ENCODE measurements around the gene PPT2.
"Not testable (repeated sequence)": the region's sequence is repeated elsewhere in the genome, so short reads cannot be mapped to it uniquely, and the experiment has no call there.

PPT2 gene

GRCh38 chr6:32190054-32190851 lies 36.3 kb downstream of the PPT2 start, which contains the start of gene PBX2:
Gene PBX2 (minus strand): TSS chr6:32190202. CDS start chr6:32189915, 287 bp downstream.
- H3K9me3 ChIP-seq (ENCODE audit: severe bottlenecking) = no peaks in the 10 kb centered on the region
- H3K27me3 ChIP-seq (ENCODE audit: insufficient read depth, poor library complexity, severe bottlenecking) = no peaks in the 10 kb centered on the region
- peak within 1 kb of the TSS; percentile 81 for H3K27ac ChIP-seq (ENCODE audit: poor library complexity, severe bottlenecking)
- TF ChIP-seq, protein P1, sequence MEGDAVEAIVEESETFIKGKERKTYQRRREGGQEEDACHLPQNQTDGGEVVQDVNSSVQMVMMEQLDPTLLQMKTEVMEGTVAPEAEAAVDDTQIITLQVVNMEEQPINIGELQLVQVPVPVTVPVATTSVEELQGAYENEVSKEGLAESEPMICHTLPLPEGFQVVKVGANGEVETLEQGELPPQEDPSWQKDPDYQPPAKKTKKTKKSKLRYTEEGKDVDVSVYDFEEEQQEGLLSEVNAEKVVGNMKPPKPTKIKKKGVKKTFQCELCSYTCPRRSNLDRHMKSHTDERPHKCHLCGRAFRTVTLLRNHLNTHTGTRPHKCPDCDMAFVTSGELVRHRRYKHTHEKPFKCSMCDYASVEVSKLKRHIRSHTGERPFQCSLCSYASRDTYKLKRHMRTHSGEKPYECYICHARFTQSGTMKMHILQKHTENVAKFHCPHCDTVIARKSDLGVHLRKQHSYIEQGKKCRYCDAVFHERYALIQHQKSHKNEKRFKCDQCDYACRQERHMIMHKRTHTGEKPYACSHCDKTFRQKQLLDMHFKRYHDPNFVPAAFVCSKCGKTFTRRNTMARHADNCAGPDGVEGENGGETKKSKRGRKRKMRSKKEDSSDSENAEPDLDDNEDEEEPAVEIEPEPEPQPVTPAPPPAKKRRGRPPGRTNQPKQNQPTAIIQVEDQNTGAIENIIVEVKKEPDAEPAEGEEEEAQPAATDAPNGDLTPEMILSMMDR (IDR thresholded peaks at IDR 0.05; ENCODE audit: poor library complexity, severe bottlenecking) = no peak
- DNase-seq (ENCODE audit: low spot score) (no peak), ATAC-seq (ENCODE audit: low read depth) (peak; percentile 56)
- peaks cover 11% of the 10 kb centered on the region for H3K4me1 ChIP-seq (ENCODE audit: insufficient read depth, poor library complexity, severe bottlenecking)
- H3K4me3 ChIP-seq (ENCODE audit: severe bottlenecking) = peak within 1 kb of the TSS; percentile 70
- peaks cover 18% of the 10 kb centered on the region for H3K36me3 ChIP-seq (ENCODE audit: low read depth)

- H3K27ac ChIP-seq (ENCODE audit: poor library complexity, severe bottlenecking) = peak overlapping the region; percentile 81
- H3K36me3 ChIP-seq (ENCODE audit: low read depth) = peaks cover 18% of the 10 kb centered on the region
- TF ChIP-seq, protein P1 (IDR thresholded peaks at IDR 0.05; ENCODE audit: poor library complexity, severe bottlenecking) = no peak
- no peaks in the 10 kb centered on the region for H3K27me3 ChIP-seq (ENCODE audit: insufficient read depth, poor library complexity, severe bottlenecking)
- no peak for ATAC-seq (ENCODE audit: low read depth)
- no peak for DNase-seq (ENCODE audit: low spot score)
- H3K9me3 ChIP-seq (ENCODE audit: severe bottlenecking) = no peaks in the 10 kb centered on the region
- H3K4me3 ChIP-seq (ENCODE audit: severe bottlenecking) = no peak overlapping the region
- peaks cover 11% of the 10 kb centered on the region for H3K4me1 ChIP-seq (ENCODE audit: insufficient read depth, poor library complexity, severe bottlenecking)
These were observed 37.2 kb downstream of the PPT2 start for GRCh38 chr6:32190911-32191677.

GRCh38 chr6:32191696-32192607 lies 38.0 kb downstream of the PPT2 start:
- H3K27me3 ChIP-seq (ENCODE audit: insufficient read depth, poor library complexity, severe bottlenecking) = no peaks in the 10 kb centered on the region
- H3K4me3 ChIP-seq (ENCODE audit: severe bottlenecking) = no peak overlapping the region
- H3K27ac ChIP-seq (ENCODE audit: poor library complexity, severe bottlenecking) = peak overlapping the region; percentile 81
- DNase-seq (ENCODE audit: low spot score) (no peak), ATAC-seq (ENCODE audit: low read depth) (no peak)
- peaks cover 14% of the 10 kb centered on the region for H3K36me3 ChIP-seq (ENCODE audit: low read depth)
- H3K9me3 ChIP-seq (ENCODE audit: severe bottlenecking) = no peaks in the 10 kb centered on the region
- TF ChIP-seq, protein P1 (IDR thresholded peaks at IDR 0.05; ENCODE audit: poor library complexity, severe bottlenecking) = no peak
- H3K4me1 ChIP-seq (ENCODE audit: insufficient read depth, poor library complexity, severe bottlenecking) = peaks cover 11% of the 10 kb centered on the region

DNA sequence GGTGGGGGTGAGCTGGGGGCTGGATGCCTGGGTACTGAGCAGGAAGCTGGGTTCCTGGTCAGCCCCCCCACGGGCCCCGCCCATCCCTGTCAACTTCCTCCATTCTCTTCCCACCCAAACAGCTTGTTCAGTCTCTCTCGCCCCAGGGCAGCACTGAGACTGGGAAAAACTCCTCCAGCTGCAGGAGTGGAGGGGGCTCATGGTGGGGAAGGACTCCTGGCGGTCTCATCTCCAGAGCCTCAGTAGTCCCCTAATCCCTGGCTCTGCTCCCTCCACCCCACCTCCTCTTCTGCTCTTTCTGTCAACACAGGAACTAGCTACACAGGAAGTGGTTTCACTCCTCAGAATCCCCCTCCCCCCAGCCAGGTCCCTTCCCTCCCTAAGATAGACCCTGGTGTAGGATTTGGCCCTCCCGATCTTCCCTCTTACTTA lies 38.7 kb downstream of the PPT2 start, which contains the start of gene GPSM3:
GPSM3 (minus strand) TSS at position 36 of the 432 bp plus-strand sequence. CDS start 130 bp downstream, outside the sequence.
- peak within 1 kb of the TSS; percentile 81 for H3K27ac ChIP-seq (ENCODE audit: poor library complexity, severe bottlenecking)
- peaks cover 11% of the 10 kb centered on the region for H3K4me1 ChIP-seq (ENCODE audit: insufficient read depth, poor library complexity, severe bottlenecking)
- H3K4me3 ChIP-seq (ENCODE audit: severe bottlenecking) = no peak within 1 kb of the TSS

GRCh38 chr6:32193096-32193495 lies 39.2 kb downstream of the PPT2 start:
- H3K4me3 ChIP-seq (ENCODE audit: severe bottlenecking); DNase-seq (ENCODE audit: low spot score); H3K27me3 ChIP-seq (ENCODE audit: insufficient read depth, poor library complexity, severe bottlenecking); ATAC-seq (ENCODE audit: low read depth); H3K36me3 ChIP-seq (ENCODE audit: low read depth); H3K9me3 ChIP-seq (ENCODE audit: severe bottlenecking): not testable (repeated sequence)
- Histone ChIP-seq H3K4me1 (ENCODE audit: insufficient read depth, poor library complexity, severe bottlenecking) (peaks cover 11% of the 10 kb centered on the region), H3K27ac (ENCODE audit: poor library complexity, severe bottlenecking) (peak overlapping the region; percentile 81)

More for the DNA sequence above, 38.7 kb downstream of the PPT2 start, which contains the start of gene GPSM3:
- Histone ChIP-seq H3K27me3 (ENCODE audit: insufficient read depth, poor library complexity, severe bottlenecking) (no peaks in the 10 kb centered on the region), H3K9me3 (ENCODE audit: severe bottlenecking) (no peaks in the 10 kb centered on the region), H3K36me3 (ENCODE audit: low read depth) (peaks cover 7% of the 10 kb centered on the region)
- ATAC-seq (ENCODE audit: low read depth) (no peak), DNase-seq (ENCODE audit: low spot score) (no peak)
- TF ChIP-seq, protein P1 (IDR thresholded peaks at IDR 0.05; ENCODE audit: poor library complexity, severe bottlenecking) = no peak

All from RWPE2 (cell line).